22Rv1 (cell line): ENCODE measurements around the gene CRYAA.
"Not testable (repeated sequence)": the region's sequence is repeated elsewhere in the genome, so short reads cannot be mapped to it uniquely, and the experiment has no call there.

Source experiments
- ZFX ChIP-seq: fragments of 450-650 bp; IDR thresholded peaks from 2 replicates; pipeline ENCODE4 v1.6.1; 2017; ENCODE audit warnings: antibody characterized with exemption, borderline replicate concordance
- TF ChIP-seq, protein P1 (sequence below): fragments of 450-650 bp; IDR thresholded peaks from 2 replicates; pipeline ENCODE4 v1.5.1; 2017; ENCODE audit warnings: mild to moderate bottlenecking

- TF ChIP-seq, protein P1, sequence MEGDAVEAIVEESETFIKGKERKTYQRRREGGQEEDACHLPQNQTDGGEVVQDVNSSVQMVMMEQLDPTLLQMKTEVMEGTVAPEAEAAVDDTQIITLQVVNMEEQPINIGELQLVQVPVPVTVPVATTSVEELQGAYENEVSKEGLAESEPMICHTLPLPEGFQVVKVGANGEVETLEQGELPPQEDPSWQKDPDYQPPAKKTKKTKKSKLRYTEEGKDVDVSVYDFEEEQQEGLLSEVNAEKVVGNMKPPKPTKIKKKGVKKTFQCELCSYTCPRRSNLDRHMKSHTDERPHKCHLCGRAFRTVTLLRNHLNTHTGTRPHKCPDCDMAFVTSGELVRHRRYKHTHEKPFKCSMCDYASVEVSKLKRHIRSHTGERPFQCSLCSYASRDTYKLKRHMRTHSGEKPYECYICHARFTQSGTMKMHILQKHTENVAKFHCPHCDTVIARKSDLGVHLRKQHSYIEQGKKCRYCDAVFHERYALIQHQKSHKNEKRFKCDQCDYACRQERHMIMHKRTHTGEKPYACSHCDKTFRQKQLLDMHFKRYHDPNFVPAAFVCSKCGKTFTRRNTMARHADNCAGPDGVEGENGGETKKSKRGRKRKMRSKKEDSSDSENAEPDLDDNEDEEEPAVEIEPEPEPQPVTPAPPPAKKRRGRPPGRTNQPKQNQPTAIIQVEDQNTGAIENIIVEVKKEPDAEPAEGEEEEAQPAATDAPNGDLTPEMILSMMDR, result not testable (repeated sequence)
- not testable (repeated sequence) for TF ChIP-seq ZFX
Observed at GRCh38 chr21:43130094-43130493, 38.7 kb upstream of the CRYAA start.
